ENCODE measurements around the gene ADGRL1. TPM values are rescaled to one million over a fixed set of nuclear protein-coding genes. Genes with fewer than 3 reads are reported as not detected.
A peak's percentile ranks its signal among the peaks of the same experiment; 100 is the strongest.
"Not testable (repeated sequence)": the region's sequence is repeated elsewhere in the genome, so short reads cannot be mapped to it uniquely, and the experiment has no call there.

The ADGRL1 gene
- total RNA-seq, 1 experiment from 2014 or later, result 117 TPM

DNA sequence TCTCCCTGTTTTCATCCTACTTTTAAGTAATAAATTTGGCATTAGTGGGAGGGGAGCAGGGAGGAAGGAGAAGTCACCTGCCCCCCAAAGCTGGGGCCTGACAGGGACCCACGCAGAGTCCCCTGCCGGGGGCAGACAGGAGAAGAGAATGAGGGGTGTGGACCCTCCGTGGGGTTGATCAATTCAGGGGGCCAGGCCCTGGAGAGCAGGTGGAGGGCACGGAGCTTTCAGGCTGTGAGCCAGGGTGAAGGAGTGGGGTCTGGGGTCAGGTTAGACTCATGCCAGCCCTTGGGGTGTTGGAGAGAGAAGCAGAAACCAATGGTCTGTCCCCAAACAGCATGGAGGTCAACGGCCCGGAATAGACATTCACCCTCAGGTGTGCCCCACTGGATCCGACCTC, 1.8 kb downstream of the ADGRL1 start:
- Mint-ChIP-seq H3K4me3 (peak overlapping the region; percentile 85 to 93), H3K4me1 (peaks cover 41 to 52% of the 10 kb centered on the region in 2 experiments), H3K27ac (peak overlapping the region; percentile 96 to 97 (median 96)), H3K36me3 (ENCODE audit: insufficient read depth in 1 of 3, low read depth in 3 of 3) (peaks cover 0 to 14% (median 14%) of the 10 kb centered on the region in 3 experiments; a peak in 4 of 7 replicates)
- H4K20me1 ChIP-seq (ENCODE audit: control insufficient read depth, insufficient read depth, insufficient read length); H4K8ac ChIP-seq (replicated peaks; ENCODE audit: insufficient read length, low read depth, low read length); H3K79me1 ChIP-seq (ENCODE audit: insufficient read depth, low read depth, low read length, poor library complexity, severe bottlenecking); H3K27ac ChIP-seq (ENCODE audit: insufficient read length, low read depth, low read length); H2BK12ac ChIP-seq (ENCODE audit: insufficient read length, low read depth, low read length); H3K27me3 ChIP-seq (ENCODE audit: insufficient read depth, low read length); H3K4me1 ChIP-seq (ENCODE audit: insufficient read depth, low read length); H2BK120ac ChIP-seq (ENCODE audit: low read depth, low read length, poor library complexity, severe bottlenecking); H3T11ph ChIP-seq (ENCODE audit: low read length); H3K4ac ChIP-seq (ENCODE audit: low read depth, low read length); H2BK20ac ChIP-seq (ENCODE audit: low read depth, low read length, poor library complexity, severe bottlenecking); H3K27me3 Mint-ChIP-seq (ENCODE audit: low read depth); H3K9ac ChIP-seq (ENCODE audit: extremely low read depth, insufficient read length, low read length); H4K5ac ChIP-seq (ENCODE audit: insufficient read length, low read depth, low read length); DNase-seq; H2BK15ac ChIP-seq (ENCODE audit: low read depth, low read length); H3K9me3 ChIP-seq (ENCODE audit: control insufficient read depth, low read depth, low read length); H3K18ac ChIP-seq (ENCODE audit: insufficient read length, low read depth, low read length); H2AK5ac ChIP-seq (ENCODE audit: insufficient read length, low read length); H3K56ac ChIP-seq (ENCODE audit: insufficient read length, low read depth, low read length); H3K14ac ChIP-seq (ENCODE audit: insufficient read depth, low read length); H3K9me3 Mint-ChIP-seq; H3K23ac ChIP-seq (ENCODE audit: insufficient read length, low read depth, low read length); H2AFZ ChIP-seq (ENCODE audit: low read length); H4K91ac ChIP-seq (ENCODE audit: insufficient read length, low read depth, low read length); H2BK5ac ChIP-seq (ENCODE audit: insufficient read length, low read length): not testable (repeated sequence)
- Histone ChIP-seq H3K23me2 (ENCODE audit: insufficient read length, low read depth, low read length, poor library complexity, severe bottlenecking) (peaks cover 10% of the 10 kb centered on the region), H3K4me2 (ENCODE audit: insufficient read depth, insufficient read length, low read length) (peak overlapping the region; percentile 40), H3K79me2 (ENCODE audit: insufficient read depth, low read length) (peaks cover 41% of the 10 kb centered on the region)
- no CpG with 5 or more reads among the region's 7 CpGs for WGBS (ENCODE audit: extremely low coverage, insufficient read length, low lambda C conversion rate)

DNA sequence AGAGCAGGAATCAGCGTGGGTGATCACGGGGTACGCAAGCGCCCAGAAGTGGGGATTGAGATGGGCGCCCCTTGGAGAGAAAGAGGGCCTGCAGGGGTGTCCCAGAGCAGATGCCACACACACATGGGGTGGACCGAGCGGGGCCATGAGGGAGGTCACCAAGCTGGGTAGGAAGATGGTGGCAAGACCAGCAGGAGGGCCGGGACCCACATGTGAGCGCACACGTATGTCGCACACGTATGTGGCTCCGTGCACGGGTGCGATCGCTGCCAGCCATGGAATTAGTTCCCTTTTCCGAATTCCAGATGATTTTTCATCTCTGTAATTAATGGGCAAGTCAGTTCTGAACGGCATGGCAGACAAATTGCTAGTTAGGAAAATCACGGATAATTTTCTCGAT, 2.2 kb downstream of the ADGRL1 start:
- not testable (repeated sequence) for H2BK12ac ChIP-seq (ENCODE audit: insufficient read length, low read depth, low read length); H3K27me3 ChIP-seq (ENCODE audit: insufficient read depth, low read length); H2BK20ac ChIP-seq (ENCODE audit: low read depth, low read length, poor library complexity, severe bottlenecking); H3K9me3 Mint-ChIP-seq; H2BK5ac ChIP-seq (ENCODE audit: insufficient read length, low read length); H4K20me1 ChIP-seq (ENCODE audit: control insufficient read depth, insufficient read depth, insufficient read length); DNase-seq; H3K14ac ChIP-seq (ENCODE audit: insufficient read depth, low read length); H3K4ac ChIP-seq (ENCODE audit: low read depth, low read length); H4K8ac ChIP-seq (replicated peaks; ENCODE audit: insufficient read length, low read depth, low read length); H2AK5ac ChIP-seq (ENCODE audit: insufficient read length, low read length); H3K27me3 Mint-ChIP-seq (ENCODE audit: low read depth); H3K79me1 ChIP-seq (ENCODE audit: insufficient read depth, low read depth, low read length, poor library complexity, severe bottlenecking); H3T11ph ChIP-seq (ENCODE audit: low read length); H2AFZ ChIP-seq (ENCODE audit: low read length); H2BK15ac ChIP-seq (ENCODE audit: low read depth, low read length); H4K5ac ChIP-seq (ENCODE audit: insufficient read length, low read depth, low read length); H4K91ac ChIP-seq (ENCODE audit: insufficient read length, low read depth, low read length); H3K9me3 ChIP-seq (ENCODE audit: control insufficient read depth, low read depth, low read length); H3K27ac ChIP-seq (ENCODE audit: insufficient read length, low read depth, low read length); H3K18ac ChIP-seq (ENCODE audit: insufficient read length, low read depth, low read length); H2BK120ac ChIP-seq (ENCODE audit: low read depth, low read length, poor library complexity, severe bottlenecking); H3K9ac ChIP-seq (ENCODE audit: extremely low read depth, insufficient read length, low read length); H3K56ac ChIP-seq (ENCODE audit: insufficient read length, low read depth, low read length); H3K4me1 ChIP-seq (ENCODE audit: insufficient read depth, low read length); H3K23ac ChIP-seq (ENCODE audit: insufficient read length, low read depth, low read length)
- peak overlapping the region; percentile 40 for H3K4me2 ChIP-seq (ENCODE audit: insufficient read depth, insufficient read length, low read length)
- H3K79me2 ChIP-seq (ENCODE audit: insufficient read depth, low read length), result peaks cover 44% of the 10 kb centered on the region
- 0 out of 7 replicates have a peak overlapping the region, but pooled peaks of 1 of the 3 experiments have one; percentile 27 for H3K27ac Mint-ChIP-seq
- H3K36me3 Mint-ChIP-seq (ENCODE audit: insufficient read depth in 1 of 3, low read depth in 3 of 3), result peaks cover 0 to 18% (median 17%) of the 10 kb centered on the region in 3 experiments; a peak in 5 of 7 replicates
- H3K4me1 Mint-ChIP-seq, result peaks cover 41 to 55% of the 10 kb centered on the region in 2 experiments
- WGBS (ENCODE audit: extremely low coverage, insufficient read length, low lambda C conversion rate), result no CpG with 5 or more reads among the region's 20 CpGs
- peak overlapping the region; percentile 85 to 93 for H3K4me3 Mint-ChIP-seq
- peaks cover 10% of the 10 kb centered on the region for H3K23me2 ChIP-seq (ENCODE audit: insufficient read length, low read depth, low read length, poor library complexity, severe bottlenecking)

Measured in H9 (cell line).